Measurements from ENCODE around the gene NELL2. TPM values are rescaled to one million over a fixed set of nuclear protein-coding genes. Genes with fewer than 3 reads are reported as not detected.

NELL2 gene
- polyA plus RNA-seq, 2 of the 4 experiments (the other 2 are of a cell fraction), result 0.16 TPM; not detected in 1

GRCh38 chr12:44672042-44672441, 204.1 kb downstream of the NELL2 start:
- POLR2A ChIA-PET, result no interaction called here
- Histone ChIP-seq H3K27ac (no peak overlapping the region), H3K9me3 (no peaks in the 10 kb centered on the region), H3K4me3 (no peak overlapping the region), H3K4me2 (no peak overlapping the region), H3K4me1 (no peaks in the 10 kb centered on the region)
- DNase-seq (ENCODE audit: low read depth in 1 of 2, low spot score in 1 of 2) (no peak), FAIRE-seq (no peak), ATAC-seq (no peak)
- CTCF ChIA-PET, result no interaction called here
- 41% methylated on average over 5 of the region's 5 CpGs for WGBS (ENCODE audit: missing lambda C conversion rate)
- no peak for TF ChIP-seq CHD4 (IDR thresholded peaks at IDR 0.05; ENCODE audit: borderline replicate concordance)

GRCh38 chr12:44668443-44668842, 207.7 kb downstream of the NELL2 start:
- WGBS (ENCODE audit: missing lambda C conversion rate), result 6% methylated on average over 4 of the region's 4 CpGs
- no peak for TF ChIP-seq EHMT2 (IDR thresholded peaks at IDR 0.05; ENCODE audit: low read depth)
- no peak for TF ChIP-seq PHF8 (IDR thresholded peaks at IDR 0.05; ENCODE audit: borderline replicate concordance, low read depth)
- no peak for TF ChIP-seq ZSCAN20 (CRISPR knock-in tag; IDR thresholded peaks at IDR 0.05)
- no peak for TF ChIP-seq HOXB13 (CRISPR knock-in tag; IDR thresholded peaks at IDR 0.05; ENCODE audit: low read depth)
- CTCF ChIA-PET, result no interaction called here
- Histone ChIP-seq H3K4me2 (no peak overlapping the region), H3K27ac (no peak overlapping the region), H3K4me3 (no peak overlapping the region), H3K9me3 (no peaks in the 10 kb centered on the region), H3K4me1 (no peaks in the 10 kb centered on the region)
- POLR2A ChIA-PET, result no interaction called here
- ATAC-seq (no peak), FAIRE-seq (no peak), DNase-seq (ENCODE audit: low read depth in 1 of 2, low spot score in 1 of 2) (no peak)

GRCh38 chr12:44667461-44667860, 208.7 kb downstream of the NELL2 start:
- FAIRE-seq (no peak), DNase-seq (ENCODE audit: low read depth in 1 of 2, low spot score in 1 of 2) (no peak), ATAC-seq (no peak)
- H3K9me3 ChIP-seq, result no peaks in the 10 kb centered on the region
- no peak overlapping the region for H3K27ac ChIP-seq
- TF ChIP-seq TP53 (CRISPR knock-in tag; IDR thresholded peaks at IDR 0.05), result no peak
- ChIA-PET CTCF (no interaction called here), POLR2A (no interaction called here)
- H3K4me3 ChIP-seq, result no peak overlapping the region
- no peak overlapping the region for H3K4me2 ChIP-seq
- H3K4me1 ChIP-seq, result no peaks in the 10 kb centered on the region
- WGBS (ENCODE audit: missing lambda C conversion rate), result 12% methylated on average over 4 of the region's 4 CpGs

- FAIRE-seq, result no peak
- no peak for DNase-seq (ENCODE audit: low read depth in 1 of 2, low spot score in 1 of 2)
Measured at GRCh38 chr12:44663291-44663690, 212.8 kb downstream of the NELL2 start.

GRCh38 chr12:44655846-44656245, 220.3 kb downstream of the NELL2 start:
- no peak for TF ChIP-seq NR3C1 (IDR thresholded peaks at IDR 0.05)
- no peak for TF ChIP-seq CEBPB (IDR thresholded peaks at IDR 0.05)
- no peak for TF ChIP-seq CBX8 (IDR thresholded peaks at IDR 0.05)
- TF ChIP-seq RARB (CRISPR knock-in tag; IDR thresholded peaks at IDR 0.05), result no peak
- no peak for TF ChIP-seq MAFK (IDR thresholded peaks at IDR 0.05; ENCODE audit: partially characterized antibody)
- TF ChIP-seq CTCF (IDR thresholded peaks at IDR 0.05), result no peak
- TF ChIP-seq HOXB13 (CRISPR knock-in tag; IDR thresholded peaks at IDR 0.05; ENCODE audit: low read depth), result no peak
- TF ChIP-seq CBX2 (IDR thresholded peaks at IDR 0.05; ENCODE audit: borderline replicate concordance, low read depth), result no peak
- TF ChIP-seq FOXS1 (CRISPR knock-in tag; IDR thresholded peaks at IDR 0.05), result no peak
- no peak for TF ChIP-seq PBX3 (IDR thresholded peaks at IDR 0.05)
- TF ChIP-seq ATOH8 (CRISPR knock-in tag; IDR thresholded peaks at IDR 0.05; ENCODE audit: low read depth), result no peak
- no peak for TF ChIP-seq HOXA7 (CRISPR knock-in tag; IDR thresholded peaks at IDR 0.05)
- no peak for TF ChIP-seq NPAS2 (CRISPR knock-in tag; IDR thresholded peaks at IDR 0.05; ENCODE audit: borderline replicate concordance)
- no peak for TF ChIP-seq BHLHE40 (IDR thresholded peaks at IDR 0.05; ENCODE audit: low read depth, low read length)
- TF ChIP-seq NFE2L2 (conservative IDR thresholded peaks at IDR 0.05; ENCODE audit: low read length), result no peak
- TF ChIP-seq MAZ (IDR thresholded peaks at IDR 0.05; ENCODE audit: borderline replicate concordance, low read depth, low read length), result no peak
- TF ChIP-seq HEYL (CRISPR knock-in tag; IDR thresholded peaks at IDR 0.05), result no peak
- no peak for TF ChIP-seq USF2 (IDR thresholded peaks at IDR 0.05)
- TF ChIP-seq TP53 (CRISPR knock-in tag; IDR thresholded peaks at IDR 0.05), result no peak
- Histone ChIP-seq H3K9me3 (no peaks in the 10 kb centered on the region), H3K4me3 (no peak overlapping the region), H3K27ac (no peak overlapping the region), H3K4me2 (no peak overlapping the region), H3K4me1 (no peaks in the 10 kb centered on the region)
- FAIRE-seq (no peak), DNase-seq (ENCODE audit: low read depth in 1 of 2, low spot score in 1 of 2) (no peak), ATAC-seq (no peak)
- ChIA-PET CTCF (no interaction called here), POLR2A (no interaction called here)

More at GRCh38 chr12:44663291-44663690, 212.8 kb downstream of the NELL2 start:
- 1% methylated on average over 2 of the region's 2 CpGs for WGBS (ENCODE audit: missing lambda C conversion rate)
- no peaks in the 10 kb centered on the region for H3K4me1 ChIP-seq
- no peak overlapping the region for H3K27ac ChIP-seq
- no peaks in the 10 kb centered on the region for H3K9me3 ChIP-seq
- no peak for ATAC-seq
- H3K4me2 ChIP-seq, result no peak overlapping the region
- no peak for TF ChIP-seq ZSCAN20 (CRISPR knock-in tag; IDR thresholded peaks at IDR 0.05)
- no peak for TF ChIP-seq HOXA7 (CRISPR knock-in tag; IDR thresholded peaks at IDR 0.05)
- no peak for TF ChIP-seq RCOR1 (IDR thresholded peaks at IDR 0.05; ENCODE audit: low read depth, low read length)
- no peak for TF ChIP-seq CBX8 (IDR thresholded peaks at IDR 0.05)
- no peak for TF ChIP-seq PHF8 (IDR thresholded peaks at IDR 0.05; ENCODE audit: borderline replicate concordance, low read depth)
- no peak overlapping the region for H3K4me3 ChIP-seq
- POLR2A ChIA-PET, result no interaction called here
- CTCF ChIA-PET, result no interaction called here

All from A549 (cell line).